Activated naive CD4-positive, alpha-beta T cell treated with anti-CD3 and anti-CD28 coated beads for 36 hours (primary cell): ENCODE data around the gene NEUROD2. TPM values are rescaled to one million over a fixed set of nuclear protein-coding genes. Genes with fewer than 3 reads are reported as not detected.
"Not testable (repeated sequence)": the region's sequence is repeated elsewhere in the genome, so short reads cannot be mapped to it uniquely, and the experiment has no call there.

Experiments used
- CTCF ChIA-PET: fragments of 350-600 bp; sonication (Branson Sonifier 250); formaldehyde crosslinking; loops from one replicate; lab custom pipeline; 2021; ENCODE audit warnings: antibody characterized with exemption; lab: Charles Lee
- DNase-seq: peaks from one replicate; pipeline ENCODE4 v3.0.0-alpha.2; 2020
- H3K27ac Mint-ChIP-seq: one replicate; pipeline ENCODE4 v1.8.0; 2021; ENCODE audit warnings: mild to moderate bottlenecking, mixed read lengths
- H3K27me3 Mint-ChIP-seq: one replicate; pipeline ENCODE4 v1.8.0; 2021; ENCODE audit warnings: low read depth, mixed read lengths
- H3K36me3 Mint-ChIP-seq: one replicate; pipeline ENCODE4 v1.8.0; 2021; ENCODE audit warnings: low read depth, mixed read lengths
- H3K4me1 Mint-ChIP-seq: one replicate; pipeline ENCODE4 v1.8.0; 2021; ENCODE audit warnings: low read depth, mixed read lengths
- H3K4me3 Mint-ChIP-seq: one replicate; pipeline ENCODE4 v1.8.0; 2021; ENCODE audit warnings: mild to moderate bottlenecking, moderate library complexity, mixed read lengths
- H3K9me3 Mint-ChIP-seq: one replicate; pipeline ENCODE4 v1.8.0; 2021; ENCODE audit warnings: mixed read lengths
- intact Hi-C: fragments of 100-400 bp; cut with micrococcal nuclease; formaldehyde crosslinking; loops from one replicate; pipeline ENCODE4 v1.15.1; 2023
- total RNA-seq, 2 experiments: library from RNA; stranded (reverse); gene quantifications; one replicate each; pipeline ENCODE4 v1.2.3, GENCODE V29; 2021

Gene NEUROD2
- total RNA-seq, 2 experiments from 2014 or later: not detected

GRCh38 chr17:39597372-39598046 is 10.2 kb downstream of the NEUROD2 start:
- peaks cover 26% of the 10 kb centered on the region for H3K4me1 Mint-ChIP-seq
- no peak overlapping the region for H3K4me3 Mint-ChIP-seq
- H3K27ac Mint-ChIP-seq: no peak overlapping the region
- H3K27me3 Mint-ChIP-seq: peaks cover 79% of the 10 kb centered on the region
- H3K9me3 Mint-ChIP-seq: no peaks in the 10 kb centered on the region
- CTCF ChIA-PET: interaction anchor here (0.6 to 0.8 kb wide), 2 partner anchors 23 to 249 kb away, joined by 3 read pairs; no protein-coding TSS in a partner anchor
- no peak for DNase-seq
- intact Hi-C loops: no loop called here
- no peaks in the 10 kb centered on the region for H3K36me3 Mint-ChIP-seq

- DNase-seq: no peak
These were observed 11.0 kb downstream of the NEUROD2 start for GRCh38 chr17:39596543-39597267.

GRCh38 chr17:39595928-39596510 is 11.7 kb downstream of the NEUROD2 start:
- H3K27me3 Mint-ChIP-seq: peaks cover 73% of the 10 kb centered on the region
- CTCF ChIA-PET: interaction anchor here (1.3 kb wide), 1 partner anchor 26 kb away, joined by 3 read pairs; no protein-coding TSS in a partner anchor
- peaks cover 26% of the 10 kb centered on the region for H3K4me1 Mint-ChIP-seq
- intact Hi-C loops: no loop called here
- H3K36me3 Mint-ChIP-seq: no peaks in the 10 kb centered on the region
- H3K9me3 Mint-ChIP-seq: no peaks in the 10 kb centered on the region
- DNase-seq: no peak
- no peak overlapping the region for H3K4me3 Mint-ChIP-seq
- H3K27ac Mint-ChIP-seq: no peak overlapping the region

More at GRCh38 chr17:39596543-39597267, 11.0 kb downstream of the NEUROD2 start:
- Mint-ChIP-seq H3K4me3 (no peak overlapping the region), H3K27me3 (peaks cover 74% of the 10 kb centered on the region), H3K27ac (no peak overlapping the region), H3K9me3 (no peaks in the 10 kb centered on the region), H3K4me1 (peaks cover 26% of the 10 kb centered on the region), H3K36me3 (no peaks in the 10 kb centered on the region)
- CTCF ChIA-PET: interaction anchor here (1.3 kb wide), 1 partner anchor 25 kb away, joined by 3 read pairs; no protein-coding TSS in a partner anchor
- intact Hi-C loops: no loop called here

- Mint-ChIP-seq H3K4me3 (no peak overlapping the region), H3K9me3 (no peaks in the 10 kb centered on the region), H3K27ac (no peak overlapping the region), H3K27me3 (peaks cover 67% of the 10 kb centered on the region), H3K36me3 (no peaks in the 10 kb centered on the region), H3K4me1 (peaks cover 26% of the 10 kb centered on the region)
- CTCF ChIA-PET: interaction anchor here (1.3 kb wide), 1 partner anchor 27 kb away, joined by 3 read pairs; no protein-coding TSS in a partner anchor
- intact Hi-C loops: no loop called here
- DNase-seq: no peak
These were observed 12.4 kb downstream of the NEUROD2 start for GRCh38 chr17:39595294-39595693.

GRCh38 chr17:39593371-39593770 is 14.3 kb downstream of the NEUROD2 start:
- Mint-ChIP-seq H3K4me1 (peaks cover 16% of the 10 kb centered on the region), H3K4me3 (no peak overlapping the region), H3K27ac (no peak overlapping the region), H3K27me3 (peaks cover 55% of the 10 kb centered on the region), H3K9me3 (no peaks in the 10 kb centered on the region), H3K36me3 (no peaks in the 10 kb centered on the region)
- intact Hi-C loops: no loop called here
- DNase-seq: no peak
- CTCF ChIA-PET: interaction anchor here (0.6 kb wide), 2 partner anchors 434 to 492 kb away, joined by 3 to 5 read pairs; no protein-coding TSS in a partner anchor

- intact Hi-C loops: no loop called here
- Mint-ChIP-seq H3K27me3 (peaks cover 45% of the 10 kb centered on the region), H3K9me3 (no peaks in the 10 kb centered on the region), H3K27ac (no peak overlapping the region), H3K36me3 (no peaks in the 10 kb centered on the region), H3K4me3 (no peak overlapping the region), H3K4me1 (peaks cover 7% of the 10 kb centered on the region)
- CTCF ChIA-PET: interaction anchor here (0.7 kb wide), 1 partner anchor 28 kb away, joined by 5 read pairs; no protein-coding TSS in a partner anchor
- peak; percentile 59 for DNase-seq
These were observed 15.5 kb downstream of the NEUROD2 start for GRCh38 chr17:39591958-39592954.

GRCh38 chr17:39590180-39590579 is 17.5 kb downstream of the NEUROD2 start:
- intact Hi-C loops, DNase-seq, H3K4me1 Mint-ChIP-seq, H3K4me3 Mint-ChIP-seq, H3K9me3 Mint-ChIP-seq, H3K27ac Mint-ChIP-seq, H3K36me3 Mint-ChIP-seq: not testable (repeated sequence)
- CTCF ChIA-PET: interaction anchor here (1.2 to 2.1 kb wide), 2 partner anchors 30 to 45 kb away, joined by 3 to 4 read pairs; no protein-coding TSS in a partner anchor
- peaks cover 29% of the 10 kb centered on the region for H3K27me3 Mint-ChIP-seq

- CTCF ChIA-PET: interaction anchor here (1.5 kb wide), 1 partner anchor 34 kb away, joined by 3 read pairs; no protein-coding TSS in a partner anchor
- DNase-seq: no peak
- H3K36me3 Mint-ChIP-seq: no peaks in the 10 kb centered on the region
- no peaks in the 10 kb centered on the region for H3K27me3 Mint-ChIP-seq
- intact Hi-C loops: no loop called here
- no peak overlapping the region for H3K4me3 Mint-ChIP-seq
- H3K4me1 Mint-ChIP-seq: no peaks in the 10 kb centered on the region
- no peaks in the 10 kb centered on the region for H3K9me3 Mint-ChIP-seq
- no peak overlapping the region for H3K27ac Mint-ChIP-seq
These were observed 25.1 kb downstream of the NEUROD2 start for GRCh38 chr17:39582658-39583057.

GRCh38 chr17:39581759-39582085 is 26.0 kb downstream of the NEUROD2 start:
- no peak for DNase-seq
- Mint-ChIP-seq H3K27ac (no peak overlapping the region), H3K27me3 (no peaks in the 10 kb centered on the region), H3K4me3 (no peak overlapping the region), H3K36me3 (no peaks in the 10 kb centered on the region), H3K9me3 (no peaks in the 10 kb centered on the region), H3K4me1 (no peaks in the 10 kb centered on the region)
- intact Hi-C loops: no loop called here
- CTCF ChIA-PET: no interaction called here

- CTCF ChIA-PET: no interaction called here
- intact Hi-C loops: no loop called here
- Mint-ChIP-seq H3K27me3 (no peaks in the 10 kb centered on the region), H3K4me3 (no peak overlapping the region), H3K4me1 (no peaks in the 10 kb centered on the region), H3K9me3 (no peaks in the 10 kb centered on the region), H3K27ac (no peak overlapping the region), H3K36me3 (no peaks in the 10 kb centered on the region)
- no peak for DNase-seq
These were observed 26.5 kb downstream of the NEUROD2 start for GRCh38 chr17:39581071-39581758.

GRCh38 chr17:39580082-39580468 is 27.6 kb downstream of the NEUROD2 start:
- CTCF ChIA-PET: interaction anchor here (1.6 kb wide), 1 partner anchor 42 kb away, joined by 5 read pairs; no protein-coding TSS in a partner anchor
- Mint-ChIP-seq H3K27ac (no peak overlapping the region), H3K27me3 (peaks cover 2% of the 10 kb centered on the region), H3K4me3 (no peak overlapping the region), H3K36me3 (no peaks in the 10 kb centered on the region), H3K4me1 (no peaks in the 10 kb centered on the region), H3K9me3 (no peaks in the 10 kb centered on the region)
- intact Hi-C loops: no loop called here
- no peak for DNase-seq
